Measurements from ENCODE around the gene SLC28A1.
A peak's percentile ranks its signal among the peaks of the same experiment; 100 is the strongest.
"Not testable (repeated sequence)": the region's sequence is repeated elsewhere in the genome, so short reads cannot be mapped to it uniquely, and the experiment has no call there.

Gene SLC28A1

DNA sequence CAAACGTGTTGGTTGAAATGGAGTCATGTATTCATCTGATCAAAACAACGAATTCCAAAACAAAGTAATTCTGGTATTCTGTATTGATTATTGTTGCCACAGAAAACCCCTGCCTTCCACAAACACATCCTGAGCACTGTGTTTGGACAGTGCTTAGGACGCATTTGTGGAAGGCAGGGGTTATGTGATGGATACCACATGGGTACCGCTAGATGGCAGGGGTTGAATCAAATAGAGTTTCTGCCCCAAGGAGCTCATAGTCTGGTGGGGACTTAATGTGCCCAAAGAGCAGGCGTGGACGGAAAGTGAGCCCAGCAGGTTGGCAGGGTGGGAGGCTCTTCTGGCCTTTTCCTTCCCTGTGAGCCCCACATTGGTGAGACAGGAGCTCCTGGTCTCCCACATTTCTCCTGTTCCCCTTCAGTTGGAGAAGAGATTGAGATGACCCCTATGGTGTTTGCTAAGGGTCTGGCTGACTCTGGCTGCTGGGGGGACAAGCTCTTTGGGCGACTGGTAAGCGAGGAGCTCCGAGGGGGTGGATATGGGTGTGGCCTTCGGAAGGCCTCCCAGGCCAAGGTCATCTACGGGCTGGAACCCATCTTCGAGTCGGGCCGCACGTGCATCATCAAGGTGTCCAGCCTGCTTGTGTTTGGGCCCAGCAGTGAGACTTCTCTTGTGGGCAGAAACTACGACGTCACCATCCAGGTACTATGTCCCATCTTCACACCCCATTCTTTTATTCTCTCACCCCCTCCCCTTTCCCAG, 22.1 kb upstream of the SLC28A1 start:
- DNase-seq, result no peak

DNA sequence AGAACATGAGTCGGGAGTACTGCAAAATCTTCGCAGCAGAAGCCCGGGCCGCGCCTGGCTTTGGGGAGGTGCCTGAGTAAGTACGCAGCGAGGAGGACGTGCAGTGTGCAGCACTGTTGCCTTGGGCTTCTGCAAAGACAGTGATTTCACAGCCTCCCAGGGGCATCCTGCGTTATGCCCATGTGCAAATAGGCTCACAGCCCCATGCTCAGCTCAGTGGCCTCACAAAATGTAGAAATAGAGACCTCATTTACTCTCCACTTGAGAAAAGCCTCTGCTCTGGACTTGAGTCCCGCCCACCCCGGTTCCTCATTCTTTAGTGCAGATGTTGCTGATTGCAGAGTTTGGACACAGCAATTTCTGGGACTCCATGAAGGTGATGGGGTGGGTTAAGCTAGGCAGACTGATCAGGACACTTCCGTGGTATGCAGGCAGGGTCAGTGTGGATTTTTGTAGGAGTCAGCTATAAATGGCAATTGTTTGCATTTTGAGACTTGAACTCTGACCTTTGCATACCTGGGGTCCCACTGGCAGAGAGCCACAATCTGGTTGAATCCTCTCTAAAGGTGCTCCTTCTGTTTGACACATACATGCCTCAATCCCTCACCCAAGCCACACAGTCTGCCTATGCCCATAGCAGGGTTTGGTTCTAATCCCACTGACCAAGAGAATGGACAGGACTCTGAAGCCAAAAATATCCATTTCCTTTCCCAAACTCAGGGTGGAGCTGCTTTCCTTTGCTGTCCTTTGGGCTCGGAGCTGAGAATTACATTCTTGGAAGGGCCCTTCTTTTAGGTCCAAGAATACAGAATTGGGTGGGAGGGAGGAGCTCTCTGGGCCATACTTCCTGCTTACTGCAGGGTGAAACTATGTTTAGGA, 20.7 kb upstream of the SLC28A1 start:
- no peak for DNase-seq

GRCh38 chr15:84864444-84864795, 20.0 kb upstream of the SLC28A1 start:
- no peak for DNase-seq

GRCh38 chr15:84865074-84865569, 19.3 kb upstream of the SLC28A1 start:
- DNase-seq, result no peak

DNA sequence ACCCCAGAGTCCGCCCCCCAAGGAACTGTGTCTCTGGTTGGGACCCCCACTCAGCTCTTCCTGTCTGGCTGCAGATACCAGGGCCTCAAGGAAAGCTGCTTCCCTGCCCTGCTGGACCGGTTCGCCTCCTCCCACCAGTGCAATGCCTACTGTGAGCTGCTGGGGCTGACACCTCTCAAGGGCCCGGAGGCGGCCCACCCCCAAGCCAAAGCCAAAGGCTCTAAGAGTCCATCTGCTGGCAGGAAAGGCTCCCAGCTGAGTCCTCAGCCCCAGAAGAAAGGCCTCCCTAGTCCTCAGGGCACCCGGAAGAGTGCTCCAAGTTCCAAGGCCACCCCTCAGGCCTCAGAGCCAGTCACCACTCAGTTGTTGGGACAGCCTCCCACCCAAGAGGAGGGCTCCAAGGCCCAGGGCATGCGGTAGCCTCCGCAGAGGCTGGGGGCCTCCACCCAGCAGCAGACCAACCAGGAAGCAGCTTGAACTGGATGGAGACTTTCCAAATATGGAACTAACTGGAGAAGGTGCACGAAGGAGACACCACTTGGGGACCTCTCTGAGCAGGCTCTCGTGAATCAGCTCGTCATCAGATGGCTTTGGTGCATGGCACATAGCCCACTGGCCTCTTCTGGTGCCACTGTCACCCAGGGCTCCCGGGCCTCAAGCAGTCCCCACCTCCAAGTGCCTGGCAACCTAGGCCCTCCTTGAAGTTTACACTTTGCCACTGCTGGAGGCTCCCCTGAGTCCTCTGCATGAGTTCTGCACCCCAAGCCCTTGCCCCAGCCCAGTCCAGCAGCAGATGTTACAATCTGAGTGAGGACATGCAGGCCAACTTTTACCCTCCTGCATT, 16.2 kb upstream of the SLC28A1 start:
- no peak for DNase-seq

GRCh38 chr15:84869510-84869909, 15.0 kb upstream of the SLC28A1 start:
- no peak for DNase-seq

- DNase-seq, result no peak
These were observed 13.0 kb upstream of the SLC28A1 start for GRCh38 chr15:84871428-84871985.

DNA sequence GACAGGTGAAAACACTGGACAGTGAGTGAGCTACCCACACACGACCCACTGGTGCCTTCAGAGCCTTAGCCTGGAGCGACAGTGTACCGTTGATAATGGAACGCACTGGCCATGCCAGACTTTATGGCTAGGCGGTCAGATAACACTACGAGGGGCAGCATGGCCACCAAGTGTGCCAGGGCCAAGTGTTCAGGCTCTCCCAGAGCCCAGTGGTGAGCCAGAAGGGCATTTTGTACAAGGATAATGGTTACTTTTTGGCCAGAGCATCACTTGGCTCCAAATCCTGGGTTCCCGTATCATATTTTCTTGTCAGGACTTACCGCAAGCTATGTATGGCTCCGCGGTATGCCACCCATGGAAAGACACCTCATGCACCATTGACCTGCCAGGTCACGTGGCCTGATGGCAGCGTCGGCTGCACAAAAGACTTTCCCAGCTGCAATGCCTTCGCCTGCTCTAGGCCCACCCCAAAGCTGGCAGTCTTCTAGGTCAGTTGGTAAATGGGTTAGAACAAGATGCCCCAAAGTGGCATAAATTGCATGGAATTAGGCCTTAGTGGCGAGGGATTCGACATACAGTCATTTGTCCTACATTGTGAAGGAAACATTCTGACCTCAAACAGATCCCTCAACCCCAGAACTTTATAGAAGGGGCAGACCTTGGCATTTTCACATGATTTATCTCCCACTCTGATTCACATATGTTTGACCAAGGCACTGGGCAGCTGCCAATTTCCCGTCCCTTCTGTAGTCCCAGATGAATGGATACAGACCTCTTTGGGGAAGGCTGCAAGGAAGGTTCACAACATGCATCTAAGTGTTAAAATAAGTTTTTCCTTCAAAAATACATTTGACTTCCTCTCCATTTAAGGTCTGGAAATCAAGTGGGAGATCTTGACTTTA, 12.2 kb upstream of the SLC28A1 start:
- DNase-seq, result no peak

- DNase-seq, result no peak
These were observed 10.5 kb upstream of the SLC28A1 start for GRCh38 chr15:84873997-84874396.

- no peak for DNase-seq
These were observed 9.3 kb upstream of the SLC28A1 start for GRCh38 chr15:84874981-84875699.

DNA sequence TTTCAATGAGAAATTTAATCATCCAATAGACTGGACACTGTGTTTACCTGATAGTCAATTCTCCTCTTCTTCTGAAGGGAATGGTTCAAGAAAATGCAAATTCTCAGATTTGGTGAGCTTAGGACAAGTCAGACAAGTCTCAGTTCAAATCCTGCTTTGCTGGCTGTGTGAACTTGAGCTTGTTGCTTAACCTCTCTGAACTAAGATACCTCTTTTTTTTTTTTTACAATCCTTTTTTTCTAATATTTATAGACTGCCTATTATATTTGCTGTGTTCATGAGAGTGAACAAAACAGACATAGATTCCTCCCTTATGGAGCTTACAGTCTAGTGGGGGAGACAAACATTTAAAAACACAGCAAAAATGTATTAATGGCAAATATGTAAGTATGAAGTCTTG, 8.2 kb upstream of the SLC28A1 start:
- DNase-seq, result no peak

DNA sequence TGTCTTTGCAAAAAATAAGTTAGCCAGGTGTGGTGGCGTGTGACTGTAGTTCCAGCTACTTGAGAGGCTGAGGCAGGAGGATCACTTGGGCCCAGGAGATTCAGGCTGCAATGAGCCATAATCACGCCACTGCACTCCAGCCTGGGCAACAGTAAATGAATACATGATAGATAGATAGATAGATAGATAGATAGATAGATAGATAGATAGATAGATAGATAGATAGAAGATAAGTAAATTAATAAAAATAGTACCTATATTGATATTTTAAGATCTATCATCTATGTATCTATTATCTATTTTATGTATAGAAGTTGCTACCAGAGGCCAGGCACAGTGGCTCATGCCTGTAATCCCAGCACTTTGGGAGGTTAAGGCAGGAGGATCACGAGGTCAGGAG, 6.8 kb upstream of the SLC28A1 start:
- not testable (repeated sequence) for DNase-seq

DNA sequence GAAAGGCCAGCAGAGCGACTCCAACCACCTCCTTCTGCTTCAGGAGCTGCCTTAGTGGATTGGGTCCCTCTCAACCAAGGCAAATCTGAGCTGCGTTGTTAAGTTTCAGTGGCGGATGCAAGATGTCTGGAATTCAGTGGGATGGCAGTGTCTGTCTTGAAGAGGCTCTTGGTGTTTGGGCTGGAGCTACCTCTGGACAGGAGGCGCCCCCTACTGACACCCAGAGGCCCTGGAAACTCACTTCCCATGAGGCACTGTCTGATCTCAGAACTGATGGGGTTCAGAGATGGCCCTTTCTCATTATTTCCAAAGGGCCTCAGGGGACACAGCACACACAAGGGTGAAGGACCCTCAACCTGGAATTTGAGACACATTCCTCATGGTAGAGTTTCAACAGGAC, 6.0 kb upstream of the SLC28A1 start:
- peak; percentile 64 for DNase-seq

DNA sequence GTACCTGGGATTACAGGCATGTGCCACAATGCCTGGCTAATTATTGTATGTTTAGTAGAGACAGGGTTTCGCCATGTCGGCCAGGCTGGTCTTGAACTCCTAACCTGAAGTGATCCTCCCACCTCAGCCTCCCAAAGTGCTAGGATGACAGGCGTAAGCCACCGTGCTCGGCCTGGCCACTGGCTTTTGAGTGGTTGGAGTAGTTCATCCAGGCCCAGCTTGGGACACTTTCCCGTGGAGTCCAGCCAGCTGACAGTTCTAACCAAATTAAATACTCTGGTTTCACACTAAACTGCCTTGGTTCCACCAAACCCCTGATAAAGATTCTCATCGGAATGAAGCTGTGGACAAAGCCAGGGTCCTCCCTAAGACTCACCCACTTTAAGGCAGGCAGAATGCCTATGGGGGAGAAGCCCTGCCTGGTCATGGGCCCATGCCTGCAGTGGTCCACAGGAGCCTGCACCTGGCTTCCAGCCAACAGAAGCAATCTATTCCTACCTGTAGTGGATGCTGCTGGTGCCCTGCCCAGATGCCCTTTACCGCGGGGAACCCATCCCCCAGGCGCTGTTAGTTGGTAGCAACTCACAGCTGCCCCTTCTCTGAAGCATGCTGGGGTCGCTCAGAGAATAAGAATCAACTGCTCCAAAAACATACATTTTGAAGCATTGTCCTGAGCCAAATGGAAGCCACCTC, 5.2 kb upstream of the SLC28A1 start:
- DNase-seq, result no peak

DNA sequence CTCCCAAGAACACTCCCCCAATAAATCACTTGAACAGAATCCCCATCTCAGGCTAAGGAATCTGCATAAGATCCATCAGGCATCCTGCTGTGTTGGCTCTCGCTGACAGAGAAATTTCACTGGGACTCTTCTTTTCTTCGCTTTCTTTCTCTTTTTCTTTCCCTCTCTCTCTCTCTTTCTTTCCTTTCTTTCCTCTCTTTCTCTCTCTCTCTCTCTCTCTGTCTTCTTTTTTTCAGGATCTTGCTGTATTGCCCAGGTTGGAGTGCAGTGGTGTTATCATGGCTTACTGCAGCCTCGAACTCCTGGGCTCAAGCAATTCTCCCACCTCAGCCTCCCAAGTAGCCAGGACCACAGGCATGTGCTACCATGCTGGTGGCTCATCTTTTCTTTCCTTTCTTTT, 4.5 kb upstream of the SLC28A1 start:
- DNase-seq, result no peak

DNA sequence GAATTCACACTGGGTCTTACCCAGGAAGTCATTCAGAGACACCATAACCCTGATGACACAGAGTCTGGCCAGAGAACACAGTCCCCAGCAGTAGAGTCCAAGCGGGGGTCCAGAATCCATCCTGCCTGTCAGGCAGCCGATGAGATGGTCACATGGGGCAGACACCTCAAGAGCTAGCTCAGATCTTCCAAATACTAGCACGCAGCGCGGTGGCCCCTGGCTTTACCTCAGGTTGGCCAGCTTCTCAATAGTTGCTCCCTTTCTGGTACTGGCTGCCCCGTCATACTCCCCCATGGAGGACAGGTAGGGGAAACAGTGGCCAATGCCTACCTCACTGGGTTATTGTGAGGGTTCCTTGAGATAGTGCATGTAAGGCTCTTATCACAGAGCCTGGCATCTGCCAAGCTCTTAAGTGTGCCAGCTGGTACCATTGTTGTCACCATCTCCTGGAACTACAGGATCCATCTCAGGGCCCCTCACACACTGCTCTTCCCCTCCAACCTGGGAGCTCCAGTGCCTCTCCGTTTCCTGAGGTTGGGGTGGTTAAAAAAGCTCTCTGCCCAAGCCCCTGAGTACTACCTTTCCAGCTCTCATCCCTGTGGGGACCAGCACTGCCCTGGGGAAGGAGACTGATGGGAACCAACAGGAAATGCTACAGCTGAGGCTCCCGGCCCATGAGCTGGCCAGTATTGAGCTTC, 3.5 kb upstream of the SLC28A1 start:
- no peak for DNase-seq

DNA sequence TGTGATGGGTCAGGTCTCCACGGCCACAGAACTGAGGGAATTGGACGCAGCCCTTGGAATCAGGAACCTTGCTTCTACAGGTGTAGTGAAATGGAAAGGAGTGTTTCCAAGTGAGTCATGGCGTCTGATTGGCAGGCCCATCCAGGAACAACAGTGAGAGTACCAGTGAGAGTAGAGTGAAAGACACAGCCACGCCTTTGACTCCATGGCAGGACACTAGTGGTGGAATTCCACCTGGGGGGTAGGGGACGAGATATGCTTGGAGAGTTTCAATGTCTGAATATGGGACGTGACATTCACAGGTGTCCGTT, 3.0 kb upstream of the SLC28A1 start:
- no peak for DNase-seq

GRCh38 chr15:84883466-84883865, 996 bp upstream of the SLC28A1 start:
- DNase-seq, result no peak

DNA sequence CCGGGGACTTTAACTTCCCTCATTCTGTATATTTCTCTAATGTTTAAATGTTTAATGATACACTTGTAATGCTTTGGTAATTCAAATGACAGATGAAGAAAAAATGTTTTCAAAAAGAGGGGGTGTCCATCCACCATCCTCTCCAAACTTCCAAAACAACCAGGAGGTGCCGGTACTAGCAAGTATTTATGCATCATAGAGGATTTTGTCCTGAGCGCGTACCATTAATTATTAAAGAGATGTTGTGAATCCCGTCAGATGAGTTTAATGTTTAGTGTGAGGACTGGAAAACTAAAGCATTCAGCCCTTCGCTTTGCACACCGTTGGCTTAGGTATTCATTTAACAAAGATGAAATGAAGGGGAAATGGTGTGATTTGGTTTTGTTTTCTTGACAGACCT, 1.3 kb downstream of the SLC28A1 start:
- no peak for DNase-seq

Data from CD4-positive, alpha-beta T cell treated with Interleukin-21 for 1 hour (primary cell).